GM21786 (cell line): ENCODE results near the gene PPP1R8.
A peak's percentile ranks its signal among the peaks of the same experiment; 100 is the strongest.
"Not testable (repeated sequence)": the region's sequence is repeated elsewhere in the genome, so short reads cannot be mapped to it uniquely, and the experiment has no call there.

Experiments used
- ATAC-seq: cut with Tn5 transposase; IDR thresholded peaks from one replicate; pipeline ENCODE4 v1.9.1; 2021; ENCODE audit not compliant: unreplicated experiment

The PPP1R8 gene

GRCh38 chr1:27831568-27832410 is 1.2 kb downstream of the PPP1R8 start:
- no peak for ATAC-seq

GRCh38 chr1:27832762-27833161 is 2.2 kb downstream of the PPP1R8 start:
- no peak for ATAC-seq

DNA sequence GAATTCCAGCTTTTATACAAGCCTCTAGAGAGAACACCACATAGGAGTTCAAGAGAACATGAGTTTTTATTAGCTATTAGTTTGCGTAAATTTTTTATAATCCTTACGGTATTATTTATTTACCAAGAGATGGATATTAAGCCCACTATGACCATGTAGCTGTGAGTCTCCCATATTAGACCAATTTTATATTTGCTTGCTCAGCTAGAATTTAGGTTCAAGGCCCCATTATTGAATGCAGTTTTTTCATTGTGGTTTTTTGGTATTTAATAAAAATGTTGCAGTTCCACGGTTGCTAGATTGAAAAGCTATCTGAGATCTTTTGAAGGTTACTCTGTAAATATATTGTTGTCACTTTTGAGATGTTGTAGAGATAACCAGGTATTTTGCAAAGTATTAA is 2.9 kb downstream of the PPP1R8 start:
- no peak for ATAC-seq

DNA sequence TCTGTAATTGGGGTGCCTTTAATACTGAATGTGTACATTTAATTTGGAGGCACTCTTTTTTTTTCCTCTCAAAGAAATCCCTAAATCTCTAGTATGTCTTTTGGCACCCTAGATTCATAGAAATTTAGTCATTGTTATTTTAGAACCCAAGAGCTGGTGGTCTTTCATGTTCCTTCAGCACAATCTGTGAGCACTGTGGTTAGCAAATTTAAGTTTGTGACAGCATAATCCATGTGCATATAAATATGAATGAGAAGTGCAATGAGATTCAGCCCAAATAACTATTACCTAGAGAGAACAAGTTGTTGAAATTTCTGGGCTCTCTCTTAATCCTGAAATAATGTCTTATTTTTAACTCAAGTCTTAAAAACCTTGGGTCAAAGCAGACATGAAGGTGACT is 4.5 kb downstream of the PPP1R8 start:
- no peak for ATAC-seq

DNA sequence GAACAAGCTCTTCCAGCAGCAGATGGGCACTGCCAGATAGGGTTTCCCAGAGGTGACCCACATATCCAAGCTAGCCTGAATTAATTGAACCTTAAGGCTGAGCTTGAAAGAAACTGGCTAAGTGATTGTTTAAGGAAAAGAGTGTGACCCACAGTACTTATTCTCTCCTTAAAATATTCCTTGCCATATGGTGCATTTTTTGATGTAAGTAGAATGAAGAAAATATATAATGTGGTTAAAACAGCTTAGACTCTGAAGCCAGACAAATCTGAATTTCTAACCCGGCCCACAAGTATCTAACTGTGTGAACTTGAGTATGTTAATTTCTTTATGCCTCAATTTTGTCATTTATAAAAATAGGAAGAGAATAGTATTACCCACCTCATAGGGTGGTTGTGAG is 4.9 kb downstream of the PPP1R8 start:
- no peak for ATAC-seq

GRCh38 chr1:27849951-27850350 is 19.4 kb downstream of the PPP1R8 start:
- ATAC-seq, result no peak

- no peak for ATAC-seq
These were observed 24.5 kb downstream of the PPP1R8 start for GRCh38 chr1:27855085-27855484.

- ATAC-seq, result no peak
These were observed 26.2 kb downstream of the PPP1R8 start for GRCh38 chr1:27856561-27857343.

GRCh38 chr1:27857552-27857951 is 27.0 kb downstream of the PPP1R8 start:
- ATAC-seq, result not testable (repeated sequence)

DNA sequence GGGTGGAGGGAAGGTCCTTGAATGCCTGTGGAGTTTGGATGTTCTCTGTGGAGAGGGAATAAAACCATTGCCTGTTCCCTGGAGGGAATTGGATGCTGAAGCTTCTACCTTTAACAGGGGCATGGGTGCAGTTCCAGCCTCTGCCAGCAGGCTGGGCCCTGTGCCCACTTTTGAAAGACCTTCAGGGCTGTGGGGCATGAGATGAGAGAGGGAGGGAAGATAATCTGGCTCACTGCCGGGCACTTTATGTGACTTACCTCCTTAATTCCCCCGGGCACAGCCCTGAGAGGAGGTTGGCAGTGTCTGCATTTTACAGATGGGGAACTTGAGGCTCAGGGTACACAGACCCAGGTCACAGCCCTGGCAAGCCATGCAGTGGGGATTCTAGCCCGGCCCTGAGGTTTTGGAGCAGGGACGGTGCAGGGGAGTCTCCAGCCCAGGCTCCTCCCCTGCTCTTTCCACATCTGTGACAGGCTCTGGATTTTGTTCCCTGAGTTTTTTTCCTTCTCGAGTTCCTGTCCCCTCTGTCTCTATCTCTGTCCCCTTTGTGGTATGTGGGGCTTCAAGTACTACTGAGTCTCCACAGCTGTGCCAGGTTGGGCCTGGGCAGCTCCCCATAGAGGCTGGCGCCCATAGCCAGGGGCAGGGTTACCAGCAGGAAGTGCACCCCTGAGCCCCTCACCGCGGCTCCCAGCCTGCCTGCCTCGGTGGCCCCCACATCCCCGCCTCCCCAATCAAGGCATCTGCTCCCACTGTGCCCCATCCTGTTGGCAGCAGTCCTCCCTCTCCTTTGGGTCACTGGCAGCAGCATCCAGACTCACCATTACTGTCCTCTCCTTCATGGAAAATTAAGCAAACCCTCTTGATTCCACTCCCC is 27.7 kb downstream of the PPP1R8 start:
- peak; percentile 63 for ATAC-seq

DNA sequence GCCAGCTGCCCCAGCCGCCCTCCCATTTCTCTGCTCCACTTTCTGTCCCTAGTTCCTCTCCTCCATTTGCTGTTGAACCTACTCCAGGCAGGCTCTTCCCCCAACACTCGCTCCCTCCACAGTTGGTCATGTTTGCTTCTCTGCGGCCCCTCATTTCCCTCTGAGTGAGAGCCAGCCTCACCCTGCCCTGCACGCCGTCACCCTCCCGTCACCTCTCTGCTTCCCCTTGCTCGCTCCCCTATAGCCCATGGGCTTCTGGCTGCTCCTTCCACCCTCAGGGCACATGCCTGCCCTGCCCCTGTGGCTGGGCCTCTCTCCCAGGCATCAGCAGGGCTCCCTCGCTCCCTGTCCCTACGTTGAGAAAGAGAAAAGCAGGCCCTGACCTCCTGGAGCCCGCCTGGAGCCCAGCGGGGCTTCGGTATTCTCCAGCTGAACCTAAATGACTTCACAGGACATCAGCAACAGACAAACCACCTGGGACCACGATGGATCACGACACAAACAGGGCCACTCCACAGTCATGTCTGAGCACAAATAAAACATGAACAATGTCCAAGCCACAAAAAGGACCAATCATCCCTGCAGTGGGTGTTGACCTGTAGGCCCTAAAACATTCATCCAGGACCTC is 28.5 kb downstream of the PPP1R8 start:
- ATAC-seq, result no peak

DNA sequence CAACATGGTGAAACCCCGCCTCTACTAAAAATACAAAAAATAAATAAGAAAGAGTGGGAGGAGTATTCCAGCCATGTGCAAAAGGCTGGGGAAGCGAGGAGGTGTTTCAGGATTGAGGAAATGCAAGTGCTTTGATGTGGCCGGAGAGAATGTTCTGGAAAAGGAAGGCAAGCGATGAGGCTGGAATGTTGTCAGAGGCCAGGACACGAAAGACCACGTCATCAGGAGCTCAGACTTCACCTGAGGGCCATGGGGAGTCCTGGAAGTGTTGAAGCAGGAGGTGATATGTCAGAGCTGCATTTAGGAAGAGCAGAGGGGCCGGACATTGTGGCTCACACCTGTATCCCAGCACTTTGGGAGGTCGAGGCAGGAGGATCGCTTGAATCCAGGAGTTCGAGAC is 30.9 kb downstream of the PPP1R8 start:
- ATAC-seq, result no peak

DNA sequence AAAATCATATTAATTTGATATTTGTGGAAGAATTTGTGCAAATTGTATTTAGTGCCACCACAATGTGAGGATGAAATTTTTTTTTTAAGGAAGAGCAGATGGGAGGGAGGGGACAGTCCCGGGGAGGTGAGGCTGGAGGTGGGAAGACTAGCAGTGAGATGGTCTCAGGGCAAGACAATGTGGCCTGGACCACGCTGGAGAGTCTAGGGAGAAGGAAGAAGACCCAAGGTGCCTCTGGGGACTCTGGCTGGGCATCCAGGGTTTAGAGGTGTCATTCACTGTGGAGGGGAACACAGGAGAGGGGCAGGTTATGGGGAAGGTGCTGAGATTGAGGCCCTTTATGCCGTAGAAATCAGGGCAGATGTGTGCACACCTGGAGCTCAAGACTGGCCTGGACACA is 31.4 kb downstream of the PPP1R8 start:
- ATAC-seq, result no peak

- no peak for ATAC-seq
These were observed 32.3 kb downstream of the PPP1R8 start for GRCh38 chr1:27862671-27863537.

GRCh38 chr1:27863538-27863915 is 32.9 kb downstream of the PPP1R8 start:
- no peak for ATAC-seq

- no peak for ATAC-seq
These were observed 33.8 kb downstream of the PPP1R8 start for GRCh38 chr1:27864264-27864895.

DNA sequence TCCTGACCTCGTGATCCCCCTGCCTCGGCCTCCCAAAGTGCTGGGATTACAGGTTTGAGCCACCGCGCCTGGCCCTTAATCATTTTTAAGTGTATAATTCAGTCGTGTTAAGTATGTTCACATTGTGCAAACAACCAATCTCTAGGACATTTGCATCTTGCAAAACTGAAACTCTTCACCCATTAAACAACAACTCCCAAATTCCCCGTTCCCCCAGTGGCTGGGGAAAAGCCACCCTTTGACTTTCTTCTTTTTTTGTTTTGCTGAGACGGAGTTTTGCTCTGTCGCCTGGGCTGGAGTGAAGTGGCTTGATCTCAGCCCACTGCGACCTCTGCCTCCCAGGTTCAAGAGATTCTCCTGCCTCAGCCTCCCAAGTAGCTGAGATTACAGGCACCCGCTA is 35.2 kb downstream of the PPP1R8 start:
- ATAC-seq, result no peak

DNA sequence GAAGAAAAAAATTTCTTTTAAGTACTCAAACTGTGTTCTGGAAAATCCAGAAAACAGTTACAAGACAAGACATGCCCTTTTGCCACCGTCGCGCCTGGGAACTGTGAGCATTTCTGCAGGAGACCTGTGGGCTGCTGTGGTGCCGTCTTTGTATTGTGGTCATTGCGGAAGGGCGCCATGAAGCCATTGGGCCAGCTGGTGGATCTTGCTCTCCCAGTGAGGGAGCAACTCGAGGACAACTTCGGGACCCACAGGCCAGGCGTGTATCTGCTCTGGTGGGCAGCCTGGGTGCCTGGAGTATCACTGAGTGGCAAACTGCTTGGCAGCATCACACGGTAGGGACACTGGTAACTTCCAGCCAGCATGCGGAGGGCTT is 38.0 kb downstream of the PPP1R8 start:
- no peak for ATAC-seq

DNA sequence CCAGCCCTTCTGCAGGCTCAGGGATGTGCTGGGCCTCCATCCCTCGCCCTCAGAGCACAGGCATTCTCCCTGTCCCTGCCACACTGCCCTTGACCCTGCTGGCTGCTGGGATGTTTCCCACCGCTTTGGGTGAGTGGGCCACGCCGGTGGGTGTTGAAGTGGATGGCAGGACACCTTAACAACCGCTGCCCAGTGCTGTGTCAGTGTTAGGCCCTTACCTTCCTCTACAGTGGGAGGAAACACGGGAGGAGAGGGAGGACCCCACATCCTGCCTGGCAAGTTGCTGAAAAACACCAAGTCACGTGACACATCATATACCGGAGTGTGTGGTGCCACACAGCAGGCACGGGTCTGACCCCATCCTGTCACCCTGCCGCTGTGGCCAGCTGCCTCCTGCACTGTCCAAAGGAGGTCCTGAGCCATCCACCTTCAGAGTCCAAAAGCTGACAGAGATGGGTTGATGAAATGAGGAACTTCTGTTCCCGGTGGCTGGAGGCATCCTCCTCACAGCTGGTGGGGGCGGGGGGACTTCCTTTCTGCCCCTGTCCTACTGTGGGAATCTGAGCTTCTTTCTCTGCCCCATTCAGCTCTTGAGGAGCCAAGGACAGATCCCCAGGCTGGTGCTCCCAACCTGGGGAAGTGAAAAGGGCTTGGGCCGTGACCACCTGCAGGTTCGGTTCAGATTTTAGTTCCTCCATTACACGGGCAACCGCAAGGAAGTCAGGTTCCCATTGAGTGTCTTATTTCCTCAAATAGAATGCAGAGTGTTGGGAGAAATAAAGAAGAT is 38.5 kb downstream of the PPP1R8 start:
- peak; percentile 39 for ATAC-seq
